Endothelial cell (in vitro differentiated cells): Measurements from ENCODE around the gene LPP. TPM values are rescaled to one million over a fixed set of nuclear protein-coding genes. Genes with fewer than 3 reads are reported as not detected.

Source experiments
- DNase-seq: peaks from one replicate; pipeline ENCODE4 v3.0.0; 2021; ENCODE audit warnings: low spot score
- H3K27ac Mint-ChIP-seq: one replicate; pipeline ENCODE4 v1.8.0; 2021; ENCODE audit warnings: mixed read lengths, inconsistent platforms; ENCODE audit not compliant: unreplicated experiment
- H3K27me3 Mint-ChIP-seq: one replicate; pipeline ENCODE4 v1.8.0; 2021; ENCODE audit warnings: mild to moderate bottlenecking, moderate library complexity, mixed read lengths, inconsistent platforms; ENCODE audit not compliant: unreplicated experiment
- H3K36me3 Mint-ChIP-seq: one replicate; pipeline ENCODE4 v1.8.0; 2021; ENCODE audit warnings: mild to moderate bottlenecking, low read depth, mixed read lengths, inconsistent platforms; ENCODE audit not compliant: unreplicated experiment
- H3K4me1 Mint-ChIP-seq: one replicate; pipeline ENCODE4 v1.8.0; 2021; ENCODE audit warnings: mild to moderate bottlenecking, mixed read lengths, inconsistent platforms; ENCODE audit not compliant: unreplicated experiment
- H3K4me3 Mint-ChIP-seq: one replicate; pipeline ENCODE4 v1.8.0; 2021; ENCODE audit warnings: mild to moderate bottlenecking, mixed read lengths, inconsistent platforms; ENCODE audit not compliant: unreplicated experiment
- H3K9me3 Mint-ChIP-seq: one replicate; pipeline ENCODE4 v1.8.0; 2021; ENCODE audit warnings: mixed read lengths, inconsistent platforms; ENCODE audit not compliant: unreplicated experiment
- CTCF ChIP-seq: fragments of 200-600 bp; sonication (generic); IDR thresholded peaks from one replicate; pipeline ENCODE4 v1.5.0; 2021; ENCODE audit warnings: antibody characterized with exemption; ENCODE audit not compliant: unreplicated experiment
- total RNA-seq: library from RNA; stranded (reverse); fragmentation: NEBNext Ultra II Directional; extraction: Animal tissue kit (Norgen Biotek cat#: 25700); gene quantifications from one replicate; pipeline ENCODE4 v1.2.1, GENCODE V29; 2021; ENCODE audit not compliant: unreplicated experiment

Gene LPP
- total RNA-seq, 1 donor from 2014 or later: 181 TPM

- no peak for TF ChIP-seq CTCF
- Mint-ChIP-seq H3K27me3 (no peaks in the 10 kb centered on the region), H3K4me3 (no peak overlapping the region), H3K4me1 (peaks cover 12% of the 10 kb centered on the region), H3K36me3 (peaks cover 5% of the 10 kb centered on the region), H3K27ac (no peak overlapping the region), H3K9me3 (no peaks in the 10 kb centered on the region)
- DNase-seq: no peak
Observed at GRCh38 chr3:188890572-188891270, 736.8 kb downstream of the LPP start.

GRCh38 chr3:188899881-188900280 is 745.9 kb downstream of the LPP start:
- Mint-ChIP-seq H3K4me3 (no peak overlapping the region), H3K4me1 (peaks cover 37% of the 10 kb centered on the region), H3K27ac (peak overlapping the region; percentile 59), H3K27me3 (peaks cover 10% of the 10 kb centered on the region), H3K36me3 (no peaks in the 10 kb centered on the region), H3K9me3 (no peaks in the 10 kb centered on the region)
- no peak for TF ChIP-seq CTCF
- DNase-seq: no peak

GRCh38 chr3:188900421-188900951 is 746.5 kb downstream of the LPP start:
- no peak for TF ChIP-seq CTCF
- no peaks in the 10 kb centered on the region for H3K9me3 Mint-ChIP-seq
- H3K4me1 Mint-ChIP-seq: peaks cover 37% of the 10 kb centered on the region
- H3K27me3 Mint-ChIP-seq: peaks cover 10% of the 10 kb centered on the region
- H3K27ac Mint-ChIP-seq: peak overlapping the region; percentile 38
- no peak for DNase-seq
- H3K36me3 Mint-ChIP-seq: peaks cover 6% of the 10 kb centered on the region
- no peak overlapping the region for H3K4me3 Mint-ChIP-seq

- peak overlapping the region; percentile 88 for H3K27ac Mint-ChIP-seq
- no peak for DNase-seq
- H3K9me3 Mint-ChIP-seq: no peaks in the 10 kb centered on the region
- no peak for TF ChIP-seq CTCF
- H3K27me3 Mint-ChIP-seq: peaks cover 10% of the 10 kb centered on the region
- peaks cover 9% of the 10 kb centered on the region for H3K36me3 Mint-ChIP-seq
- peaks cover 37% of the 10 kb centered on the region for H3K4me1 Mint-ChIP-seq
- H3K4me3 Mint-ChIP-seq: no peak overlapping the region
Observed at GRCh38 chr3:188901126-188901525, 747.2 kb downstream of the LPP start.

- Mint-ChIP-seq H3K4me3 (no peak overlapping the region), H3K36me3 (peaks cover 10% of the 10 kb centered on the region), H3K4me1 (peaks cover 37% of the 10 kb centered on the region), H3K27me3 (peaks cover 11% of the 10 kb centered on the region), H3K27ac (peak overlapping the region; percentile 88), H3K9me3 (no peaks in the 10 kb centered on the region)
- DNase-seq: no peak
- TF ChIP-seq CTCF: no peak
Observed at GRCh38 chr3:188901671-188902287, 747.8 kb downstream of the LPP start.
